Loucy (cell line): Measurements from ENCODE around the gene TSSC4.

Experiments
- H2AFZ ChIP-seq: fragments of 200-600 bp; sonication (generic); 2 replicates; pipeline ENCODE4 v1.6.0; 2016; ENCODE audit warnings: antibody characterized with exemption, mild to moderate bottlenecking, low read length, moderate library complexity
- H3F3A ChIP-seq: fragments of 200-600 bp; 2 replicates; pipeline ENCODE4 v1.6.0; 2016; ENCODE audit warnings: antibody characterized with exemption, low read depth, mild to moderate bottlenecking
- H3K27me3 ChIP-seq: fragments of 200-600 bp; sonication (generic); 2 replicates; pipeline ENCODE4 v1.6.1; 2014; ENCODE audit warnings: low read length, mild to moderate bottlenecking; ENCODE audit not compliant: insufficient read depth, poor library complexity, severe bottlenecking
- H3K36me3 ChIP-seq: fragments of 200-600 bp; sonication (generic); 2 replicates; pipeline ENCODE4 v1.6.1; 2016; ENCODE audit warnings: low read length; ENCODE audit not compliant: insufficient read depth
- H3K4me1 ChIP-seq: fragments of 200-600 bp; sonication (generic); 2 replicates; pipeline ENCODE4 v1.5.1; 2014; ENCODE audit warnings: low read length, mild to moderate bottlenecking; ENCODE audit not compliant: insufficient read depth, poor library complexity, severe bottlenecking
- H3K4me2 ChIP-seq: fragments of 200-600 bp; sonication (generic); 2 replicates; pipeline ENCODE4 v1.6.0; 2014; ENCODE audit warnings: antibody characterized with exemption, low read length, low read depth, mild to moderate bottlenecking; ENCODE audit not compliant: poor library complexity, severe bottlenecking
- H3K4me3 ChIP-seq: fragments of 200-600 bp; sonication (generic); 2 replicates; pipeline ENCODE4 v1.5.1; 2014; ENCODE audit warnings: low read length, mild to moderate bottlenecking, mixed read lengths; ENCODE audit not compliant: poor library complexity, severe bottlenecking
- H3K79me2 ChIP-seq: fragments of 200-600 bp; sonication (generic); 2 replicates; pipeline ENCODE4 v1.6.1; 2014; ENCODE audit warnings: low read length; ENCODE audit not compliant: insufficient read depth
- H3K9ac ChIP-seq: fragments of 200-600 bp; sonication (generic); 2 replicates; pipeline ENCODE4 v1.6.0; 2014; ENCODE audit warnings: mild to moderate bottlenecking, low read depth, low read length, moderate library complexity; ENCODE audit not compliant: poor library complexity, severe bottlenecking
- H3K9me2 ChIP-seq: fragments of 200-600 bp; sonication (generic); replicated peaks from 2 replicates; pipeline ENCODE4 v1.6.1; 2016; ENCODE audit warnings: low read depth, low read length, mixed read lengths
- H3K9me3 ChIP-seq: fragments of 200-600 bp; sonication (generic); 2 replicates; pipeline ENCODE4 v1.6.1; 2014; ENCODE audit warnings: mild to moderate bottlenecking, antibody characterized with exemption, low read length, low read depth; ENCODE audit not compliant: insufficient read depth
- H4K20me1 ChIP-seq: fragments of 200-600 bp; sonication (generic); 2 replicates; pipeline ENCODE4 v1.6.0; 2014; ENCODE audit warnings: antibody characterized with exemption, low read length, mild to moderate bottlenecking; ENCODE audit not compliant: insufficient read depth, poor library complexity, severe bottlenecking
- CTCF ChIP-seq: fragments of 200-600 bp; sonication (generic); conservative IDR thresholded peaks from 2 replicates; pipeline ENCODE4 v1.5.1; 2014; ENCODE audit warnings: mild to moderate bottlenecking, antibody characterized with exemption, low read length
- EZH2phosphoT487 ChIP-seq: fragments of 200-600 bp; IDR thresholded peaks from 2 replicates; pipeline ENCODE4 v1.6.1; 2018; ENCODE audit warnings: antibody characterized with exemption, mild to moderate bottlenecking, moderate library complexity, borderline replicate concordance

TSSC4 gene

GRCh38 chr11:2420502-2421225 lies 20.1 kb downstream of the TSSC4 start:
- no peak overlapping the region for H3K4me3 ChIP-seq
- no peaks in the 10 kb centered on the region for H3K36me3 ChIP-seq
- H3K9me2 ChIP-seq: no peaks in the 10 kb centered on the region
- H3K9ac ChIP-seq: peak overlapping the region; percentile 43
- H2AFZ ChIP-seq: peak overlapping the region; percentile 69
- TF ChIP-seq CTCF (peak; percentile 81), EZH2phosphoT487 (no peak)
- H3K4me1 ChIP-seq: no peaks in the 10 kb centered on the region
- H3K4me2 ChIP-seq: peak overlapping the region; percentile 30
- H3K27me3 ChIP-seq: no peaks in the 10 kb centered on the region
- H3K79me2 ChIP-seq: no peaks in the 10 kb centered on the region
- no peaks in the 10 kb centered on the region for H4K20me1 ChIP-seq
- H3K9me3 ChIP-seq: no peaks in the 10 kb centered on the region
- H3F3A ChIP-seq: no peaks in the 10 kb centered on the region

- no peak overlapping the region for H3K9ac ChIP-seq
- no peak overlapping the region for H3K4me3 ChIP-seq
- H3K9me2 ChIP-seq: no peaks in the 10 kb centered on the region
- no peak overlapping the region for H3K4me2 ChIP-seq
- H4K20me1 ChIP-seq: no peaks in the 10 kb centered on the region
- no peaks in the 10 kb centered on the region for H3K9me3 ChIP-seq
- no peaks in the 10 kb centered on the region for H3F3A ChIP-seq
- H3K27me3 ChIP-seq: no peaks in the 10 kb centered on the region
- no peaks in the 10 kb centered on the region for H3K36me3 ChIP-seq
- no peaks in the 10 kb centered on the region for H3K4me1 ChIP-seq
- no peak overlapping the region for H2AFZ ChIP-seq
- H3K79me2 ChIP-seq: no peaks in the 10 kb centered on the region
- no peak for TF ChIP-seq EZH2phosphoT487
- no peak for TF ChIP-seq CTCF
These were observed 20.9 kb downstream of the TSSC4 start for GRCh38 chr11:2421226-2421994.

GRCh38 chr11:2421996-2422395 lies 21.4 kb downstream of the TSSC4 start:
- Histone ChIP-seq H3K9ac (no peak overlapping the region), H3K79me2 (no peaks in the 10 kb centered on the region), H3K9me3 (no peaks in the 10 kb centered on the region), H2AFZ (no peak overlapping the region), H3F3A (no peaks in the 10 kb centered on the region), H4K20me1 (no peaks in the 10 kb centered on the region), H3K4me3 (no peak overlapping the region), H3K36me3 (no peaks in the 10 kb centered on the region), H3K4me2 (no peak overlapping the region), H3K4me1 (no peaks in the 10 kb centered on the region), H3K27me3 (no peaks in the 10 kb centered on the region), H3K9me2 (no peaks in the 10 kb centered on the region)
- TF ChIP-seq EZH2phosphoT487 (no peak), CTCF (no peak)
